Muscle of leg (tissue), 11 donors: ENCODE measurements around the gene CFAP299. TPM values are rescaled to one million over a fixed set of nuclear protein-coding genes. Genes with fewer than 3 reads are reported as not detected.
"Not testable (repeated sequence)": the region's sequence is repeated elsewhere in the genome, so short reads cannot be mapped to it uniquely, and the experiment has no call there.

Experiments used
- DNase-seq: peaks from one replicate; pipeline ENCODE4 v3.0.0; 2013
- H3K27ac ChIP-seq: one replicate; pipeline ENCODE4 v1.5.1; 2013; ENCODE audit warnings: mild to moderate bottlenecking, low read length, control low read depth
- H3K27me3 ChIP-seq: one replicate; pipeline ENCODE4 v1.6.1; 2013; ENCODE audit warnings: low read length; ENCODE audit not compliant: control insufficient read depth, insufficient read depth
- H3K36me3 ChIP-seq: one replicate; pipeline ENCODE4 v1.6.1; 2013; ENCODE audit warnings: low read length; ENCODE audit not compliant: control insufficient read depth, insufficient read depth
- H3K4me1 ChIP-seq: one replicate; pipeline ENCODE4 v1.6.1; 2013; ENCODE audit warnings: low read length; ENCODE audit not compliant: control insufficient read depth, insufficient read depth
- H3K4me3 ChIP-seq: one replicate; pipeline ENCODE4 v1.5.1; 2013; ENCODE audit warnings: low read length, control low read depth
- H3K9me3 ChIP-seq: replicated peaks from 2 replicates; pipeline ENCODE4 v1.6.1; 2013; ENCODE audit warnings: low read depth, low read length; ENCODE audit not compliant: control insufficient read depth
- WGBS: methylation state at CpG from one replicate; pipeline ENCODE4 v1.1.5; 2013; ENCODE audit warnings: missing lambda C conversion rate; ENCODE audit not compliant: insufficient coverage; 5-methylcytosine and 5-hydroxymethylcytosine counted together
- polyA plus RNA-seq, 8 donors: library from polyadenylated mRNA; unstranded; fragments of 120-200 nt; gene quantifications; one replicate each; pipeline versions ENCODE4 v1.2.1 to v1.2.3, GENCODE V29; 2013; ENCODE audit warnings: inconsistent platforms in 1 of 8, low replicate concordance in 1 of 8; ENCODE audit not compliant: insufficient read length in 8 of 8, insufficient read depth in 1 of 8
- total RNA-seq: library from RNA; stranded (reverse); fragments of 120-200 nt; gene quantifications from one replicate; pipeline ENCODE4 v1.2.4, GENCODE V29; 2013

CFAP299 gene
- total and polyA plus RNA-seq, 9 donors, result 0.09 to 0.53 (median 0.35) TPM; not detected in 5

DNA sequence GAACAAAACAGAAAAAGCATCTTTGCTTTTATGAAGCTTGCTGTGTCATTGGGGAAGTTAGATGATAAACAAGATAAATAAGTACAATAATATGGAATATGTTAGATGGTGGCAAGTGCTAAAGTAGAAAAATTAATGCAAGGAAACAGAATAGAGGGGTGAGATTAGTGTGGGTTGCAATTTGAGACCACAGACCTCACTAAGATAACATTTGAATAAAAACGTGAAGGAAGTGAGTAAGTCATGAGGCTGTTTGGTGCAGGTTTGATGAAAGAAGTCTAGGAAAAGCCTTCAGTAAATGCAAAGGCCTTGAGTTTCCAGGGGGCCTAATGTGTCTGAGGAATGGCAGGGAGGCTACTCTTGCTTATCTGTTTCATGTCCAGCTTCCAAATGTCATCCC, 102.5 kb downstream of the CFAP299 start:
- H3K27ac ChIP-seq, result no peak overlapping the region
- H3K36me3 ChIP-seq, result no peaks in the 10 kb centered on the region
- no peak overlapping the region for H3K4me3 ChIP-seq
- no peaks in the 10 kb centered on the region for H3K9me3 ChIP-seq
- no peaks in the 10 kb centered on the region for H3K4me1 ChIP-seq
- no peaks in the 10 kb centered on the region for H3K27me3 ChIP-seq
- DNase-seq, result no peak
- no CpG with 5 or more reads among the region's 1 CpG for WGBS

DNA sequence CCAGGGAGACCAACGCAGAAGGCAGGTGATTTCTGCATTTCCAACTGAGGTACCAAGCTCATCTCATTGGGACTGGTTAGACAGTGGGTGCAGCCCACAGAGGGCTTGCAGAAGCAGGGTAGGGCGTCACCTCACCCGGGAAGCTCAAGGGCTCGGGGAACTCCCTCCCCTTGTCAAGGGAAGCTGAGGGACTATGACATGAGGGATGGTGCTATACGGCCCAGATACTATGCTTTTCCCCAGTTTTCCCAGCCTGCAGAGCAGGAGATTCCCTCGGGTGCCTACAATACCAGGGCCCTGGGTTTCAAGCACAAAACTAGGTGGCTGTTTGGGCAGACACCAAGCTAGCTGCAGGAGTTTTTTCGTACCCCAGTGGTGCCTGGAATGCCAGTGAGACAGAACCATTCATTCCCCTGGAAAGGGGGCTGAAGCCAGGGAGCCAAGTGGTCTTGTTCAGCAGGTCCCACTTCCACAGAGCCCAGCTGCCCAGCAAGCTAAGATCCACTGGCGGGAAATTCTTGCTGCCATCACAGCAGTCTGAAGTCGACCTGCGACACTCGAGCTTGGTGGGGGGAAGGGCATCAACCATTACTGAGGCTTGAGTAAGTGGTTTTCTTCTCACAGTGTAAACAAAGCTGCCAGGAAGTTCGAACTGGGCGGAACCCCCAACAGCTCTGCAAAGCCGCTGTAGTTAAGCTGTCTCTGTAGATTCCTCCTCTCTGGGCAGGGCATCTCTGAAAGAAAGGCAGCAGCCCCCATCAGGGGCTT, 103.9 kb downstream of the CFAP299 start:
- 71% methylated on average over 13 of the region's 14 CpGs for WGBS
- not testable (repeated sequence) for DNase-seq, H3K27ac ChIP-seq, H3K9me3 ChIP-seq, H3K4me1 ChIP-seq, H3K36me3 ChIP-seq, H3K27me3 ChIP-seq, H3K4me3 ChIP-seq

DNA sequence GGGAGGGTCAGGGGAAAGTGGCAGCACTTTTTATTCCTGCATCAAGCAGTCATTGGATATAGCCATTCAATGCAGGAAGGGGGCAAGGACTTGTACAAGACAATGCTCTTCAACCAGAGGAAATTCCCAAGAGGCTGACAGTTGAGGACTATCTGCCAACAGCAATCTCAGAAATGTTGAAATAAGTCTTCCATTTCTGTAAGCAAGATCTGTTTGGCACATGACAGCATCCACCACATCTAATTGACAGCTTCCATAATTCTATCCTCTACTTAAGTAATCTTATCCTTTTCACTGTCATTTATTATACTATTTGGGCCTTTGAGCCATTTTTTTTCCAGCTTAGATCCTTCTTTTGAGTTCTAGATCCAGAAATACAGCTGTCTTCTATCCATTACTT, 110.7 kb downstream of the CFAP299 start:
- no peaks in the 10 kb centered on the region for H3K27me3 ChIP-seq
- no peaks in the 10 kb centered on the region for H3K9me3 ChIP-seq
- no peak overlapping the region for H3K4me3 ChIP-seq
- H3K27ac ChIP-seq, result no peak overlapping the region
- H3K4me1 ChIP-seq, result no peaks in the 10 kb centered on the region
- DNase-seq, result no peak
- no peaks in the 10 kb centered on the region for H3K36me3 ChIP-seq

GRCh38 chr4:80446664-80447063, 111.1 kb downstream of the CFAP299 start:
- no peak overlapping the region for H3K4me3 ChIP-seq
- H3K36me3 ChIP-seq, result no peaks in the 10 kb centered on the region
- no peaks in the 10 kb centered on the region for H3K9me3 ChIP-seq
- no peaks in the 10 kb centered on the region for H3K4me1 ChIP-seq
- no peak for DNase-seq
- no peak overlapping the region for H3K27ac ChIP-seq
- WGBS, result no CpG with 5 or more reads among the region's 1 CpG
- H3K27me3 ChIP-seq, result no peaks in the 10 kb centered on the region

DNA sequence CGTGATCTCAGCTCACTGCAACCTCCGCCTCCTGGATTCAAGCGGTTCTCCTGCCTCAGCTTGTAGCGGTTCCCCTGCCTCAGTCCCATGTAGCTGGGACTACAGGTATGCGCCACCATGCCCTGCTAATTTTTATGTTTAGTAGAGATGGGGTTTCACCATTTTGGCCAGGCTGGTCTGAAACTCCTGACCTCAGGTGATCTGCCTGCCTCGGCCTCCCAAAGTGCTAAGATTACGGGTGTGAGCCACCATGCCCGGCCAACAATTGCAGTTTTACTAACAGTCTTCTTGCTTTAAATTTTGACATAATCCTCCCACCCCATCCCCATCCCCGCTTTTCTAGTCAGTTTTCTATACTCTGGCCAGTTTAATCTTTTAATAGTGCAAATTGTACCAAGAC, 112.0 kb downstream of the CFAP299 start:
- H3K27me3 ChIP-seq, result no peaks in the 10 kb centered on the region
- no peak for DNase-seq
- WGBS, result 92% methylated on average over 4 of the region's 9 CpGs

DNA sequence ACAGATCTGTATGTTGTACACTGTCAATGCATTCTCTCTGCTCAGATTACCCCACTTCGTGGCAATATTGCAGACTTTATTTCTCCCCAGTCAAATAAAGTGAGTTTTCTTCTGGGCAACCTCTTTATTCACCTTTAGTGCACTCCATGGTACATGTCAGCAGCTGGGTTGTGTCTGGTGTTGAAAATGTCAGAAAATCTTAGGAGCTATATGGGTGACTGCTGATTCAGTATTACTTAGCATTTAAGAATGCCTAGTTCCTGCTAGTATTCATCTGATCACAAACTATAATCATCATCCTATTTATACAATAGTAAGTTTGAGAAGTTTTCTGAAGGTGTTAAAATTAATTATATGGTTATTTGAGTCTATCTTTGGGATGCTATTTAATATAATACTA, 112.5 kb downstream of the CFAP299 start:
- DNase-seq, result no peak
- no peaks in the 10 kb centered on the region for H3K27me3 ChIP-seq
- H3K36me3 ChIP-seq, result no peaks in the 10 kb centered on the region
- no peak overlapping the region for H3K27ac ChIP-seq
- H3K9me3 ChIP-seq, result no peaks in the 10 kb centered on the region
- no peaks in the 10 kb centered on the region for H3K4me1 ChIP-seq
- no peak overlapping the region for H3K4me3 ChIP-seq
- no CpG with 5 or more reads among the region's 1 CpG for WGBS

More for the DNA sequence above, 112.0 kb downstream of the CFAP299 start:
- H3K9me3 ChIP-seq, result no peaks in the 10 kb centered on the region
- no peak overlapping the region for H3K4me3 ChIP-seq
- no peak overlapping the region for H3K27ac ChIP-seq
- no peaks in the 10 kb centered on the region for H3K36me3 ChIP-seq
- H3K4me1 ChIP-seq, result no peaks in the 10 kb centered on the region

DNA sequence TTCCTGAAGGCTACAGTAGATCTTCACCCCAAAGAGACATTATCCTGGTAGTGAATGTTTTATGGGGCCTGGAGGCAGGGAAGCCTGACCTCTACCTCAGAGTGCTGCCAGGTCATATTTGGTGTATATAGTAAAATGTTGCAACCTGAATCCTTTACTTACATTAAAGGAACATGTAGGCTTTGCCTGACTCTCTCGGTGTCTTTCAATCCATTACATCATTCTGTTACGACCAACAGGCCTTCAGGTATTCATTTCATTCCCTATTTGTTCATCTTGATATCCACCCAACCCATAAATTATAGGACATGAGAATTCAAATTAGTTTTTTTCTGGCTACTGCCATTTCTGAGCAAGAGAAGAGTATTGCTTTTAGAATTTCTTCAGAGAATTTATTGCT, 116.5 kb downstream of the CFAP299 start:
- H3K4me1 ChIP-seq, result no peaks in the 10 kb centered on the region
- H3K9me3 ChIP-seq, result no peaks in the 10 kb centered on the region
- DNase-seq, result no peak
- no peaks in the 10 kb centered on the region for H3K36me3 ChIP-seq
- no peak overlapping the region for H3K4me3 ChIP-seq
- no peaks in the 10 kb centered on the region for H3K27me3 ChIP-seq
- no CpG with 5 or more reads among the region's 2 CpGs for WGBS
- H3K27ac ChIP-seq, result no peak overlapping the region

- no peaks in the 10 kb centered on the region for H3K4me1 ChIP-seq
- no peaks in the 10 kb centered on the region for H3K36me3 ChIP-seq
- H3K4me3 ChIP-seq, result no peak overlapping the region
- no peak overlapping the region for H3K27ac ChIP-seq
- H3K9me3 ChIP-seq, result no peaks in the 10 kb centered on the region
- DNase-seq, result peak; percentile 17
- no peaks in the 10 kb centered on the region for H3K27me3 ChIP-seq
- no CpG with 5 or more reads among the region's 4 CpGs for WGBS
Observed at GRCh38 chr4:80452768-80453167, 117.2 kb downstream of the CFAP299 start.

- no peak overlapping the region for H3K27ac ChIP-seq
- no peaks in the 10 kb centered on the region for H3K36me3 ChIP-seq
- 100% methylated on average over 2 of the region's 2 CpGs for WGBS
- no peaks in the 10 kb centered on the region for H3K9me3 ChIP-seq
- H3K4me3 ChIP-seq, result no peak overlapping the region
- H3K4me1 ChIP-seq, result no peaks in the 10 kb centered on the region
- DNase-seq, result no peak
- H3K27me3 ChIP-seq, result no peaks in the 10 kb centered on the region
Observed at GRCh38 chr4:80454040-80454439, 118.5 kb downstream of the CFAP299 start.

DNA sequence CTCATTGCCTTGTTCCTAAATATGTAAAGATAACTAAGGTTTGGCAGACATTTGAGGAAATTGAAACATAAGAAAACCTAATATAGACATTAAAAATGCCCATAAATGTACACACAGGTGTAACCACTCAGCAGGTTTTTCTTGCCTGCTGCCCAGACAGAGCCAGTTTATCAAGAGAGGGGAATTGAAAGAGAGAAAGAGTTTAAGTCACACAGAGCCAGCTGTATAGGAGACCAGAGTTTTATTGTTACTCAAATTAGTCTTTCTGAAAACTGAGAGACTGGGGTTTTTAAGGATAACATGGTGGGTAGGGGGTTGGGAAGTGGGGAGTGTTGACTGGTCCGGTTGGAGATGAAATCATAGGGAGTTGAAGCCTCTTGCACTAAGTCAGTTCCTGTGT, 119.0 kb downstream of the CFAP299 start:
- Histone ChIP-seq H3K27ac (no peak overlapping the region), H3K36me3 (no peaks in the 10 kb centered on the region), H3K27me3 (no peaks in the 10 kb centered on the region), H3K9me3 (no peaks in the 10 kb centered on the region), H3K4me3 (no peak overlapping the region), H3K4me1 (no peaks in the 10 kb centered on the region)
- DNase-seq, result no peak
- no CpG with 5 or more reads among the region's 1 CpG for WGBS
